LoVo (cell line): ENCODE measurements around the gene ST3GAL6.

Source experiments
- DNase-seq: peaks from one replicate; pipeline ENCODE4 v3.0.0-alpha.2; 2016; ENCODE audit warnings: low spot score

ST3GAL6 gene

GRCh38 chr3:98777286-98777685 lies 14.1 kb downstream of the ST3GAL6 start:
- no peak for DNase-seq

DNA sequence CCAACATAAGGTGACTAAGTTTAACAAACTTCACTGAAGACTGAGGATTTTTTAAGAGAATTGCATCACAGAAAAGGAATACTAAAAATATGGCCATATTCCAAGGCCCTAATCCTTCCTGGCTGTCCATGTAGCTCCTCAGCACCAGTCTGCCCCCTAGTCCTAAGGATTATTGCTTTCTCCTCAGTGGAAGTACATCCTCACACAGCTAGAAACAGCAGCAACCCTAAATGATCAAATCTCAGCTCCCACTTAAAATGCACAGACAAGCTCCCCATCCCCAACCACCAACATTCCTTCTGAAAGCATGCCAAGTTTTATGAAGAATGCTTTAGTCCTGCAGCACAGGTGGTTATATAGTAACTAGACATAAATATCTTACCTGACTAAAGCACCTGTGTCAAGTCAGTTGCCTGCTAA lies 14.7 kb downstream of the ST3GAL6 start:
- DNase-seq, result no peak

DNA sequence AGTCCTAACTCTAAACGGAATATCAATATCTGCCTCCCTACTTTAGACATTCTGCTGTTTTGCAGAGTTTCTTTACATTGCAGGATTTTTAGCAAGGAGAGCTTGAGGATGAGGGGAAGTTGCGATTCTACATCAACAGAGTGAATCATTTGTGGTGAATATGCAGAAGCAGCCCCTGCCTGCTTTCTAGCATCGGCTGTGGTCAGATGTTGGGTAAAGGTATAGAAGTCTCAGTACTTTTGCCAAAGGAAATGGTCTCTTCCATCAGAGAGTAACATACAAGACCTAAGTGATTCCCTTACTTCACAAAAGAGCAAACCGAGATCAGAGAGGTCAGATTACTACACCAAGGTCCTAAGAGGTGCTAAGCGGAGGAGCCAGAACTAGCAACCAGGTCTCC lies 15.2 kb downstream of the ST3GAL6 start:
- no peak for DNase-seq

DNA sequence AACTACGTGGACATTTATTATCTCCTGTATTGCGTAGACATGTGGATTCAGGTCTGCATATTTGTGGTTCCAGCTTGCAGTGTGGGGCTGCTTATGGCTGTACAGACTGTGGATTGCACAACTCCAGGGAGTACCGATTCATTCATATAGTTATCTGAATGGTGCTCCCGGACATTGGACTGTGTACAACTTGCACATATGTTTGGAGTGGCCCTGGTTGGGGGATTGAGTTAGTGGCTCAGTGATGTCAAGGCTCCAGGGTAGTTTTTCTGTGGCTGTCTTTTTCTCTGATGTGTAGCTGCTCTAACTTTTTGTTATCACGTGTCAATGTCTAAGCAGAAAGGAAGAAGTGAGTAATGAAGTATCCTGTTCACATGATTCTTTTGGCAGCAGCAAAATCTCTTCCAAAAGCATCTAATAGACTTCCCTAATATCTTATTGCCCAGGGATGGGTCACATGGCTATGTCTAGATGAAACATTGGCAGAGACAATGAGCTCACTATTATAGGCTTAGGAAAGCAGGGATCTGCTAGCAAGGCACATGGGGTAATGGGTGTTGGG lies 15.8 kb downstream of the ST3GAL6 start:
- DNase-seq, result no peak

DNA sequence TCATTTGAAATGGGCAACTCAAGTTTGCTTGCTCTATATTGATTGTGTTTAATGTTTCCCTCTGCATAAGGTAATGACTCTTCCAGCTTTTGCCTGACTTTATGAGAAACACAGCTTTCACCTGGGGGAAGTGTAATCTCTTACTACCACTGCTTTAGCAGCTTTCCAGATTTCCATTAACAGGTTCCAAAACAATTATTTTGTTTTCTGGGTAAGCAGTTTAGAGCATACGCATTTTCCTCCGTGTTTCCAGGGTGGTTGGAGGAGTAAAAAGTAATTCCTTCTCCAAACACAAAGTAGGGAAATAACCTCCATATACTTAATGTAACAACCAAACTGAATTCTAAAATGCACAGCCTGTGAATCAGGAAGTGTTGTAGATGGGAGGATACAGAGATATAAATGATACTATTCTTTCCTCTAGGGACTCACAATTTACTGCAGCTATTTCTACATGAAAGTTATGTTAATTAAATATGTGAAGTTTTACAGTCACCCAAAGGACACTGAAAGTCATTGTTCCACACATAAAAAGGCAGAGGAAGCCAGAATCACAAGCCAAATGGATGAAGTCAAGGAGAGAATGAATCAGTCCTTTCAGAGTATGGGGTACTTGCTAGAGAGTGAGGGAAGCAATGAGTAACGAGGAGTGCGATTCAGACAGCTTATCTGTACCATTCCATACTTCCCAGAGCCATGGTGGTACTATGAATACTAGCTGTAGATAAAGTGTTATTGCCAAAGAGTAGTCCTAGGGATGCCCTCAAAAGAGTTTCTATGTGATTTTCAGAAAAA lies 16.6 kb downstream of the ST3GAL6 start:
- no peak for DNase-seq

- no peak for DNase-seq
Observed at GRCh38 chr3:98780343-98780742, 17.2 kb downstream of the ST3GAL6 start.

- no peak for DNase-seq
Observed at GRCh38 chr3:98782824-98783500, 19.8 kb downstream of the ST3GAL6 start.

- no peak for DNase-seq
Observed at GRCh38 chr3:98784042-98784441, 20.9 kb downstream of the ST3GAL6 start.

DNA sequence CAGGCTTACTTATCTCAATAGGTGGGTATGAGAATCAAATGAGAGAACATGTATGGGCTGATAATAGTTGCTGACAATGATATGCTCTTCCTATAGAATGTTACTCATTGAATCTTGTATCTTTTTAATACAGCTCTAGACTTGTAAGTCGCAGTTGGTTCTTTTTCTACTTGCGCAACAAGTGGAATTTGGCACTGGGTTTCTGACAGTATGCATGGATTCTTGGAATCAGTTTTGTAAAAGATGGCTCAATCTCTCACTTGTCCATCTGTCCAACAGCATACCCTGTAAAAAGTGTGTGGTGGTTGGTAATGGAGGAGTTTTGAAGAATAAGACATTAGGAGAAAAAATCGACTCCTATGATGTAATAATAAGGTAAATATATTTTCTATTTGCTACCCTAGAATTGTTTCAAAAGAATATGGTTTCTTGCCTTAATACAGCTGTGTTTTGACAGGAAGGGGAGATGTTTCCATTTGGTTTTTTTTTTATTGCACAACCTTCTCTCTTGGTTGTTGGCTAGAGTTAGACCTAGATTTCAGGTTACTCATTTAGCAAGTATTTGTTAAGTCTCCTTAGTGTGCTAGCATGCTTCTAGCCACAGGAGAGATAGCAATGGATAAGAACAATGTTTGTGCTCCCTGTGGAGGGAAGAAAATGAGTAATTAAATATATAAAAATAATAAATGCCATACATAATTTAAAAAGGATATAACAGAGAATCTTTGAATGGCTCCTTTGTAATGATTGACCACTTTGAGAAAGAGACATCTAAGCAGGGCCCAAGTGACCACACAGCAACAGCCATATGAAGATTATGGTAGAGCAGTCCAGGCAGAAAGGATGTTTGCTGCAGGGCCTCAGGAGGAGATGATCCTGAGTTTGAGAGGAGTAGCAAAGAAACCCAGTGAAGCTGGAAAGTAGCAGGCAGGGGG lies 21.8 kb downstream of the ST3GAL6 start:
- no peak for DNase-seq

DNA sequence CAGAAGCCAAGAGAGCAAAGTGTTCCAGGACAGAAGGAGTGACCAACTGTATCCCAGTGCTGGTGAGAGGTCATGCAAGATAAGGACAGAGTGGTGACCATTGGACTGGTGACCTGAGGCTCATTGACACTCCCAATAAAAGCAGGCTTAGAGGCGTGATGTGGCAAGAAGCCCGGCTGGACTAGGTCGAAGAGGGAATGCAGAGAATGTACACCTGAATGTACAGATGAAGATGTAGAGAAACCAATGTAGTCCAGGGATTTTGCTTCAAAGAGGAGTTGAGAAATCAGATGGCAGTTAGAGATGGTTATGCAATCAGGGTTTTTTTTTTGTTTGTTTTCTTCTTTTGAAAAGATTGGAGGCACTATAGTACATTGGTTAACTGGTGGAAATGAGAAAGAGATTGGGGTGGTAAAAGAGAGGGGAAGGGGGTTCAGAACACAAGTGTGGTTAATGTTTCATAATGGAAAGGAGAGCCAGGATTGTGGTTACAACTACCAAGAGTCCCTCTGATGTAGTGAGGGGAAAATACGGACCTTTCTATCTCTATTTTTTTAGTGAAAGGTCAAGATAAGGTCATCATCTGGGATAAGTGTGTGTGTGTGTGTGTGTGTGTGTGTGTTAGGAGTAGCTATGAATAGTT lies 23.3 kb downstream of the ST3GAL6 start:
- DNase-seq, result no peak

- DNase-seq, result no peak
Observed at GRCh38 chr3:98787181-98787580, 24.0 kb downstream of the ST3GAL6 start.

DNA sequence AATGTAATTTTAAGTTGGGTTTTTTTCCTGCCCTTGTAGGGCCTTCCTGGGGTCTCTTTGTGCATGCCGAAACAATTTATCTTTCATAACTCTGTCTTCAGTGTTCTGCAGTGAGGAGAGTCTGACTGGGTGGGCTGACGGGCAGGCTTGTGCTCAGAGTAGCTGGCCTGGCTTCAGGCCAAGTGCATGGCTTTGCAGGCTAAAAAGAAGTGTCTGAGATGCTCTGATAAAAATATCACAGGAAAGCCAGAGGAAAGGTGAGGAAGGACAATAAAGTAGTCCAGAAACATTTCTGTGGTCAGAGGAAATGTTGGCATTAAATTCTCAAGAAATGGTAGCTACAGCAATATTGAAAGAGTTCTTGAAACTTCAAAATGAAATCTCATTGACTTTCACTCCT lies 25.5 kb downstream of the ST3GAL6 start:
- no peak for DNase-seq

DNA sequence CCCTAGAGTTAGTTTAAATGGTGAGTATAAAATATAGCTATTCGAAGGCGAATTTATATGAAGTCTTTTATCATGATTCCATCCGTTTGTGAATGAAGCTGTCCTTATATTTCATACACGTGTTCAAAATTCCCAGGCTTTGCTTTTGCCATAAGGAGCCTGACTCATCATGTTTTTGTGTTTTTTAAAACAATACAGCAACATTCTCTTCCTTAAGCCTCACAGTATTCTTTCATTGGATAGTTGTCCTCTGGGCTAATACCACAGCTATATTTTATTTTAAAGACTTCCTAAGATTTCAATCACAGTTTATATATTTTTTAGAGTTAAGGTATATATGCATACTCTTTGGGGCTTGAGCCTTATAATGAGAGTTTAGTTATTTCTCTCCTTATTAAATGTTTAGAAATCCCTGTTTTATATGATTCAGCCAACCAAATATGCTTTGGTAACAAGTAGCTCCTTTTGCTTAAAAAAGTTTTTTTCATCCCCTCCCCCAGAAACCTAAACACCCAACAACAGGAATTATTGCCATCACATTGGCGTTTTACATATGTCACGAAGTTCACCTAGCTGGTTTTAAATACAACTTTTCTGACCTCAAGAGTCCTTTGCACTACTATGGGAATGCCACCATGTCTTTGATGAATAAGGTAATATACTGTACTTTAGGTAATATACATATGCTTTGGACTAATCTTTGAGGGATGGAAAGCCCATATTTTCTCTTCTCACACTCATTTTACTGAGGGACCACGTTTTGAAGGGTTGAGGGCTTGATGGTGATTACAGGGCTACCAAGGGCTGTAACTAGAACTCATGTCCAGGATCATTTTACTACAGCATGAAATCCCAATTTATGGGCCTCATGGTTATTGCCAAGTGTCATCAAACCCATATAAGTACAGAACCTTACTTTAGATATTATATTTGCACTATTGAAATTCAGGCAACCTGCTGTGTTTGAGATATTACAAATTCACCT lies 28.5 kb downstream of the ST3GAL6 start:
- DNase-seq, result no peak

DNA sequence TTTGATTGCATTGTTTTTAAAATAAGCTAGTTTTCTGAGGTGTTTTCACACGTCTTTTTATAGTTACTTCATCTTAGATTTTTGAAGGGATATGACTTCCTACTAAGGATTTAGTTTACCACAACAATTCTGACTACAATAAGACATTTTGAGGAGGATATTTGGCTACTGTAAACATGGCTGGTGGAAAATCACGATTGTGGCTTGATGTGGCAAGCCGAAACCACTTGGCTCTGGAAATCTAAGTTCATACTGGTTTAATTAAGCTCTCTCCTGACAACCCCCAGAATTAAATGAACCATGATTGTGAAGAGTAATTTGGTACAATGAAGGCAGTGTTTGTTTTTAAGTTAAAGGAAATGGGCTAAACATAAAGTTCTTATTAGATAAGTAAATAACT lies 30.8 kb downstream of the ST3GAL6 start:
- DNase-seq, result no peak

DNA sequence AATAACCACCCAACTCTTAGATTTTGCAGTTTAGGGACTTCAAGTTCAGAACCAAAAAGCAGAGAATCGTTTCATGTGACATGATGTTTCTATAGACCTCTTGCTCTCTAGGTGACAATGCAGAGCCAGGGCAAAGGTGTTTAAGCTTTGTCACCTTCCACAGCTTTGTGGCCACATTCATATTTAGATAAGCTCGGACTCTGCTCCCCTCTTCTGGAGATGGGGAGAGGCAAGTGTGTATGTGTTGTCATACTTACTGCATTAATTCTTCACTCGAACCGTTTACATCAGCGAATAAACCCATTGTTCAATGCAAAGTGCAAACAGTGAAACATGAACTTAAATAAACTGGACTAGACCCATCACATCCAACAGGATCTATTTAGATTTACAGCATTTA lies 33.2 kb downstream of the ST3GAL6 start:
- DNase-seq, result no peak

GRCh38 chr3:98797905-98798304 lies 34.8 kb downstream of the ST3GAL6 start:
- no peak for DNase-seq

GRCh38 chr3:98798820-98799219 lies 35.7 kb downstream of the ST3GAL6 start:
- no peak for DNase-seq

- DNase-seq, result no peak
Observed at GRCh38 chr3:98799479-98799878, 36.3 kb downstream of the ST3GAL6 start.

- no peak for DNase-seq
Observed at GRCh38 chr3:98800401-98800800, 37.3 kb downstream of the ST3GAL6 start.

- DNase-seq, result no peak
Observed at GRCh38 chr3:98801043-98801747, 38.1 kb downstream of the ST3GAL6 start.
